NCI-H146 treated with DMSO at 0.1 percent for 48 hours (cell line): ENCODE results near the gene VGLL2.

Source experiments
- DNase-seq: peaks from one replicate; lab custom pipeline; 2025; ENCODE audit not compliant: unreplicated experiment; lab: John Stamatoyannopoulos, UW

The VGLL2 gene

DNA sequence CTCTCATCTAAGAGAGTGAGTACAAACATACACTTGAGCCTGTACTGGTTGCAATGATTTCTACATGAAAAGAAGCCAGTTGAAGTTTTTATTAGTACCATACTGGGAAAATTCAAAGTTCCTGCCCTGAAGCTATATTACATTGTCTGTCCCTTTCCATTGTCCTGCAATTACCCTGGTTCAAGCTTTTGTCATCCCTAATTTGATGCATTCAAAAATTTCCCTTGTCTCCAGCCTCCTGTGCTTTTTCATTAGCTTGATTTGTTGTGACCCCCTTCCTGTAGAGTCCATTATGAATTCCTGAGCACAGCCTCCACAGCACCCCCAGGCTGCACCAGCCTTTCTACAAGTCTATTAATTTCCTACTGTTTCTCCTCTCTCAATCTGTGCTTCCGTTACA is 46.4 kb downstream of the VGLL2 start:
- DNase-seq, result no peak

DNA sequence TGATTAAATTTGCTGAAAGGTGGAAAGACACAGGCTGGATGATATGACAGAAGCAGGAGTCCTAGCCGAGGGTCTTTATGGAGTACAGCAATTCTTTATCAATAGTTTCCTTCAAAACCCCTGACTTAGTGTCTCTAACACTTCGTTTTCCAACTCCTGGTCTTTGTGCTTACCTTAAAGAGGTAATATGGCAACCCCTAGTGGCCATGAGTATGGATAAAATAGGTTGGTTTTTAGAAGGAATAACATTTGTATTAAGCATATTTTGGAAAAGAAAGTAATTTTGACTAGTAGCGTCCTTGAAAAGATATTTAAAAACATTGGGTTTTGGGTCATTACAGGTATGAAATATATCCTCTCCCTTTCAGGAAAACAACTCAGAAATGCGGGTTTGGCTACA is 51.9 kb downstream of the VGLL2 start:
- no peak for DNase-seq
